ENCODE results near the gene C12orf57.
A peak's percentile ranks its signal among the peaks of the same experiment; 100 is the strongest.

DNA sequence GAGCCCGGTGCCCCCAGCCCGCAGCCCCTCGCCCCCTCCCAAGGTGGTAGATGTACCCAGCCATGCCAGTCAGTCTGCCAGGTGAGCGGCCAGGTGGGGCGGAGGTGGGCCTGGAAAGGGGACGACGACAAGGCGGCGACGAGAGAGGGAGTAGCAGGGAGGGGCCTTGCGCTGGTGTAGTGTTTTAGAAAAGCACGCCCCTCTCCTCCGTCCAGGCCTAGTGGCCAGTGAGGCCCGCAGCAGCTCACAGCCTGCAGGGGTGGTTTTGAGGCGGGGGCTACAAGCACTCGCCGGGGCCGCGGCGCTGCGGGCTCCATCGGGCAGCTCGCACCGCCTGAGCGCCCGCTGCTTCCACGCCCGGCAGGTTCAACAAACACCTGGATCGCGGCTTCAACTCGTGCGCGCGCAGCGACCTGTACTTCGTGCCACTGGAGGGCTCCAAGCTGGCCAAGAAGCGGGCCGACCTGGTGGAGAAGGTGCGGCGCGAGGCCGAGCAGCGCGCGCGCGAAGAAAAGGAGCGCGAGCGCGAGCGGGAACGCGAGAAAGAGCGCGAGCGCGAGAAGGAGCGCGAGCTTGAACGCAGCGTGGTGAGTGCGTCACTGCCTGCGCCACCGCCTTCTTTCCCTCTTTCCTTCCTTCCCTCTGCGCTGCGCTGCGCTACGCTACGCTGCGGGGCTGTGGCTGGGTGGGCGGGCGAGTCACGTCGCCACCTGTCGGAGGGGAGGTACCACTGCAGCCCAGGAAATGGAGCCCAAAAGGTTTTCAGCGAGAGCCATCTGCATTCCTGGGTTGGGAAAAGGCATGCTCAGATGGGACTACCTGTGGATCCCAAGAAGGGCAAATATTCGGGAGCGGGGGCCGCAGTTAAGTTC lies 6.1 kb upstream of the C12orf57 start:
- TF ChIP-seq, protein P1, sequence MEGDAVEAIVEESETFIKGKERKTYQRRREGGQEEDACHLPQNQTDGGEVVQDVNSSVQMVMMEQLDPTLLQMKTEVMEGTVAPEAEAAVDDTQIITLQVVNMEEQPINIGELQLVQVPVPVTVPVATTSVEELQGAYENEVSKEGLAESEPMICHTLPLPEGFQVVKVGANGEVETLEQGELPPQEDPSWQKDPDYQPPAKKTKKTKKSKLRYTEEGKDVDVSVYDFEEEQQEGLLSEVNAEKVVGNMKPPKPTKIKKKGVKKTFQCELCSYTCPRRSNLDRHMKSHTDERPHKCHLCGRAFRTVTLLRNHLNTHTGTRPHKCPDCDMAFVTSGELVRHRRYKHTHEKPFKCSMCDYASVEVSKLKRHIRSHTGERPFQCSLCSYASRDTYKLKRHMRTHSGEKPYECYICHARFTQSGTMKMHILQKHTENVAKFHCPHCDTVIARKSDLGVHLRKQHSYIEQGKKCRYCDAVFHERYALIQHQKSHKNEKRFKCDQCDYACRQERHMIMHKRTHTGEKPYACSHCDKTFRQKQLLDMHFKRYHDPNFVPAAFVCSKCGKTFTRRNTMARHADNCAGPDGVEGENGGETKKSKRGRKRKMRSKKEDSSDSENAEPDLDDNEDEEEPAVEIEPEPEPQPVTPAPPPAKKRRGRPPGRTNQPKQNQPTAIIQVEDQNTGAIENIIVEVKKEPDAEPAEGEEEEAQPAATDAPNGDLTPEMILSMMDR (IDR thresholded peaks at IDR 0.05; ENCODE audit: low read depth, low read length) = peak; percentile 76
- TF ChIP-seq POLR2A (IDR thresholded peaks at IDR 0.05; ENCODE audit: extremely low read depth, insufficient read length) = peak; percentile 92

Measured in NB4 (cell line).